B cell (primary cell): Measurements from ENCODE around the gene CTIF. TPM values are rescaled to one million over a fixed set of nuclear protein-coding genes. Genes with fewer than 3 reads are reported as not detected.

Source experiments
- ATAC-seq: fragments of 200-7000 bp; cut with Tn5 transposase; one replicate; pipeline ENCODE4 v1.10.0; 2021; ENCODE audit warnings: low read depth, mild to moderate bottlenecking, moderate number of reproducible peaks, moderate library complexity
- CTCF ChIA-PET: fragments of 350-600 bp; sonication (Branson Sonifier 250); formaldehyde crosslinking; loops from one replicate; lab custom pipeline; 2021; ENCODE audit warnings: antibody characterized with exemption, inconsistent platforms; lab: Charles Lee
- POLR2A ChIA-PET: fragments of 350-600 bp; sonication (Branson Sonifier 250); formaldehyde crosslinking; loops from one replicate; lab custom pipeline; 2021; ENCODE audit warnings: antibody characterized with exemption; lab: Charles Lee
- DNase-seq: peaks from one replicate; pipeline ENCODE4 v3.0.0; 2013
- H2AFZ ChIP-seq: 2 replicates; pipeline ENCODE4 v1.6.1; 2012; ENCODE audit warnings: mild to moderate bottlenecking, low read depth, low read length; ENCODE audit not compliant: insufficient read depth, poor library complexity, severe bottlenecking
- H3K27ac ChIP-seq, 2 donors: 1 replicate in 1 of 2; 2 replicates in 1 of 2; pipeline ENCODE4 v1.5.1; 2012 to 2013; ENCODE audit warnings: low read length in 2 of 2, mild to moderate bottlenecking in 2 of 2, moderate library complexity in 1 of 2
- H3K27me3 ChIP-seq, 4 experiments: fragments of 200-600 bp in 1 of 4; sonication (generic) in 1 of 4; replicated peaks in 1 of 4; 1 replicate in 2 of 4; 2 replicates in 2 of 4; pipeline versions ENCODE4 v1.6.1 to v1.7.0; 2013 to 2016; ENCODE audit warnings: low read length in 3 of 4, mild to moderate bottlenecking in 2 of 4, mixed read lengths in 1 of 4, moderate library complexity in 1 of 4; ENCODE audit not compliant: insufficient read depth in 4 of 4, control insufficient read depth in 3 of 4; ENCODE audit errors: control extremely low read depth in 1 of 4
- H3K36me3 ChIP-seq, 2 experiments: replicated peaks in 1 of 2; 1 replicate in 1 of 2; 2 replicates in 1 of 2; pipeline versions ENCODE4 v1.6.1 to v1.7.1; 2013; ENCODE audit warnings: low read length in 1 of 2; ENCODE audit not compliant: insufficient read depth in 2 of 2, control insufficient read depth in 1 of 2; ENCODE audit errors: control extremely low read depth in 1 of 2, extremely low read depth in 1 of 2
- H3K4me1 ChIP-seq, 2 donors: fragments of 200-600 bp in 1 of 2; sonication (generic) in 1 of 2; 1 replicate in 1 of 2; 2 replicates in 1 of 2; pipeline versions ENCODE4 v1.5.1 to v1.6.1; 2013 to 2017; ENCODE audit warnings: low read length in 2 of 2; ENCODE audit not compliant: control insufficient read depth in 2 of 2, insufficient read depth in 2 of 2
- H3K4me2 ChIP-seq: replicated peaks from 2 replicates; pipeline ENCODE3; 2012; ENCODE audit warnings: mild to moderate bottlenecking, low read depth, low read length; ENCODE audit not compliant: poor library complexity, severe bottlenecking
- H3K4me3 ChIP-seq, 5 experiments: fragments of 200-600 bp in 1 of 5; sonication (generic) in 1 of 5; 1 replicate in 3 of 5; 2 replicates in 2 of 5; pipeline versions ENCODE4 v1.5.1 to v1.7.0; 2011 to 2016; ENCODE audit warnings: low read length in 4 of 5, mild to moderate bottlenecking in 4 of 5, low read depth in 2 of 5, control low read depth in 1 of 5, moderate library complexity in 1 of 5; ENCODE audit not compliant: insufficient read depth in 1 of 5; ENCODE audit errors: control extremely low read depth in 1 of 5, extremely low read depth in 1 of 5
- H3K79me2 ChIP-seq: fragments of 200-600 bp; sonication (generic); one replicate; pipeline ENCODE4 v1.6.0; 2016; ENCODE audit warnings: low read length; ENCODE audit not compliant: control insufficient read depth, insufficient read depth
- H3K9ac ChIP-seq: fragments of 200-600 bp; sonication (generic); 2 replicates; pipeline ENCODE4 v1.6.1; 2017; ENCODE audit warnings: mild to moderate bottlenecking, low read length, moderate library complexity
- H3K9me3 ChIP-seq, 3 donors: one replicate each; pipeline versions ENCODE4 v1.6.1 to v1.7.1; 2013; ENCODE audit warnings: low read length in 2 of 3; ENCODE audit not compliant: control insufficient read depth in 2 of 3, insufficient read depth in 1 of 3; ENCODE audit errors: control extremely low read depth in 1 of 3
- H4K20me1 ChIP-seq: 2 replicates; pipeline ENCODE4 v1.6.0; 2012; ENCODE audit warnings: mild to moderate bottlenecking, low read length; ENCODE audit not compliant: insufficient read depth, control insufficient read depth, poor library complexity, severe bottlenecking
- H3K27ac Mint-ChIP-seq: one replicate; pipeline ENCODE4 v1.8.0; 2021; ENCODE audit warnings: mixed read lengths
- H3K27me3 Mint-ChIP-seq: one replicate; pipeline ENCODE4 v1.8.0; 2021; ENCODE audit warnings: mixed read lengths
- H3K4me1 Mint-ChIP-seq: one replicate; pipeline ENCODE4 v1.8.0; 2021; ENCODE audit warnings: mixed read lengths
- H3K4me3 Mint-ChIP-seq: one replicate; pipeline ENCODE4 v1.8.0; 2021; ENCODE audit warnings: mixed read lengths
- H3K9me3 Mint-ChIP-seq: one replicate; pipeline ENCODE4 v1.8.0; 2022; ENCODE audit warnings: mixed read lengths; ENCODE audit not compliant: insufficient read depth
- EZH2 ChIP-seq: IDR thresholded peaks from 2 replicates; pipeline ENCODE4 v1.6.1; 2012; ENCODE audit warnings: borderline replicate concordance, low read depth, mild to moderate bottlenecking, moderate library complexity, low read length; ENCODE audit not compliant: insufficient read depth, poor library complexity, severe bottlenecking
- WGBS: methylation state at CpG from one replicate; pipeline ENCODE4 v1.1.5; 2013; ENCODE audit warnings: missing lambda C conversion rate; ENCODE audit not compliant: insufficient coverage; 5-methylcytosine and 5-hydroxymethylcytosine counted together
- intact Hi-C: fragments of 100-400 bp; cut with micrococcal nuclease; formaldehyde crosslinking; loops from one replicate; pipeline ENCODE4 v1.10.0; 2022
- polyA plus RNA-seq: library from polyadenylated mRNA; depleted of rRNA; stranded (reverse); fragments of >200 nt; gene quantifications from 2 replicates; pipeline ENCODE4 v1.2.3, GENCODE V29; 2012
- total RNA-seq, 2 donors: library from RNA; stranded (reverse); fragments of 120-200 nt in 1 of 2; gene quantifications; 1 replicate in 1 of 2; 2 replicates in 1 of 2; pipeline versions ENCODE4 v1.2.3 to v1.2.4, GENCODE V29; 2013 to 2022
- TF ChIP-seq, protein P1 (sequence below): fragments of 200-600 bp; IDR thresholded peaks from one replicate; pipeline ENCODE4 v1.8.0; 2022; ENCODE audit warnings: antibody characterized with exemption, mild to moderate bottlenecking

Gene CTIF
- total and polyA plus RNA-seq, 2 donors (not counting 1 experiment from before 2014, with no cell fraction given) = 3.6 to 16.2 TPM

DNA sequence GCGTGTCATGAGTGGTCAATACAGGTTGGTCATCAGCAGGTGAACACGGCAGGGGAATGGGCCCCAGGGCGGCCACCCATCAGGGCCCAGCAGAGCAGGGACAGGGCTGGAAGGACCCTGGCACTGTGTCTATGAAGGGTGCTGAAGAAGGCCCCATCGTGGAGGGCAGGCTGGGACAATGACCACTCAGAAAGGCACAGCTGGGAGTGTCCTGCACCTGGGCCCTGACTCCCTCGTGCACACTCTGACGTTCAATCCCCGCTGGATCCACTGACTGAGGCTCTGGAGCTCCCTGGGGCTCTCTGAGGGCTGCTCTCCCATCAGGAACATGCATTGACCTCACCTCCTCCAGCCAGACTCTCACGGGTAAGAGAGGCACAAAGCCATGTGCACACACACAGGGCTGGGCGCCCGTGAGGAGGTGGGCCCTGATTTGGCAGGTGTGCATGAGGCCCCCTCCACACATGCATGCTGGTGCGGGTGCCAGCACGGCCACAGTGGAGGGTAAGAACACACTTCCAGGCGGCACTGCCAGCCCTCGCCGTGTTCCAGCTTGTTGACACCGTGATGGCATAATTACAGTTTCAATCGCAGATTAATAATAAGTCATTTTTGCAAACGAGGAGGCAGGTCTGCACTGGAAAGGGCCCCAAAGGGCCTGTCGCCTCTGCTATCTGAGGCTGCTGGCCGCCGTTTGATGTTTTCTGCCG lies 353.5 kb downstream of the CTIF start:
- Histone ChIP-seq H3K36me3 (no peaks in the 10 kb centered on the region), H3K79me2 (no peaks in the 10 kb centered on the region), H3K4me3 (no peak overlapping the region), H3K9ac (no peak overlapping the region), H3K27ac (no peak overlapping the region), H2AFZ (no peak overlapping the region), H3K4me1 (peaks cover 13 to 14% of the 10 kb centered on the region in 2 donors), H4K20me1 (no peaks in the 10 kb centered on the region), H3K4me2 (no peak overlapping the region), H3K27me3 (no peaks in the 10 kb centered on the region), H3K9me3 (no peaks in the 10 kb centered on the region)
- TF ChIP-seq EZH2 = no peak
- TF ChIP-seq, protein P1, sequence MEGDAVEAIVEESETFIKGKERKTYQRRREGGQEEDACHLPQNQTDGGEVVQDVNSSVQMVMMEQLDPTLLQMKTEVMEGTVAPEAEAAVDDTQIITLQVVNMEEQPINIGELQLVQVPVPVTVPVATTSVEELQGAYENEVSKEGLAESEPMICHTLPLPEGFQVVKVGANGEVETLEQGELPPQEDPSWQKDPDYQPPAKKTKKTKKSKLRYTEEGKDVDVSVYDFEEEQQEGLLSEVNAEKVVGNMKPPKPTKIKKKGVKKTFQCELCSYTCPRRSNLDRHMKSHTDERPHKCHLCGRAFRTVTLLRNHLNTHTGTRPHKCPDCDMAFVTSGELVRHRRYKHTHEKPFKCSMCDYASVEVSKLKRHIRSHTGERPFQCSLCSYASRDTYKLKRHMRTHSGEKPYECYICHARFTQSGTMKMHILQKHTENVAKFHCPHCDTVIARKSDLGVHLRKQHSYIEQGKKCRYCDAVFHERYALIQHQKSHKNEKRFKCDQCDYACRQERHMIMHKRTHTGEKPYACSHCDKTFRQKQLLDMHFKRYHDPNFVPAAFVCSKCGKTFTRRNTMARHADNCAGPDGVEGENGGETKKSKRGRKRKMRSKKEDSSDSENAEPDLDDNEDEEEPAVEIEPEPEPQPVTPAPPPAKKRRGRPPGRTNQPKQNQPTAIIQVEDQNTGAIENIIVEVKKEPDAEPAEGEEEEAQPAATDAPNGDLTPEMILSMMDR = no peak
- Mint-ChIP-seq H3K27me3 (no peaks in the 10 kb centered on the region), H3K4me3 (no peak overlapping the region), H3K9me3 (no peaks in the 10 kb centered on the region), H3K27ac (no peak overlapping the region), H3K4me1 (peaks cover 15% of the 10 kb centered on the region)
- POLR2A ChIA-PET = no interaction called here
- DNase-seq = no peak
- WGBS = 95% methylated on average over 17 of the region's 22 CpGs
- intact Hi-C loops = no loop called here
- CTCF ChIA-PET = interaction anchor here (1.4 kb wide), 1 partner anchor 16 kb away, joined by 3 read pairs; no protein-coding TSS in a partner anchor
- no peak for ATAC-seq

DNA sequence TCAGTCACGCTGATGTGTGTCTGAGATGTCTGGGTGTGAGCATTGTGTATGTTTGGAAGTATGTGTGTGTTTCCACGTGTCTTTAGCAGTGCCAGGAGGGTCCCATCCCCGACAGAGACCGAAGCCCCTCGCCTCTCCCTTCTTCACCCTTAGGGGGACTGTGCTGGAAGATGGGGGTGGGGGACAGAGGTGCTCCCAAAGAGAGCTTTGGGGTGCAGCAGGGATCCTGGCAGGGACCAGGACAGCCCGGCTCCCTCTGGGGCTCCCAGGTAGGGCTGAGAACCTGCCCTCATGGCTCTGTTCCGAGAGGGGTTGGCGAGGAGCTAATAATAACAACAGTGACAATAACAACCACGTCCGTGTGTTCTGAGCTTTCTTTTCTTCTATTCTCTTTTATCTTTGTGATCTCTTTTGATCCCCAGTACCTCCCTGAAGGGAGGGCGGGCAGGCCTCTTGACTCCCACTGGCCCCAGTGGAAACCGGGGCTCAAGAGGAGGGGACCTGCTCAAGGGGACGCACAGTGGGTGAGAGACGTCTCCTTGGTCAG lies 354.3 kb downstream of the CTIF start:
- no peaks in the 10 kb centered on the region for H3K36me3 ChIP-seq
- WGBS = 88% methylated on average over 10 of the region's 14 CpGs
- CTCF ChIA-PET = interaction anchor here (0.5 to 1.4 kb wide), 2 partner anchors 17 to 48 kb away, joined by 3 read pairs; no protein-coding TSS in a partner anchor
- no peaks in the 10 kb centered on the region for H3K9me3 ChIP-seq
- ATAC-seq = no peak
- intact Hi-C loops = no loop called here
- no peak for DNase-seq
- Mint-ChIP-seq H3K4me3 (no peak overlapping the region), H3K9me3 (no peaks in the 10 kb centered on the region), H3K27me3 (no peaks in the 10 kb centered on the region), H3K4me1 (peaks cover 16% of the 10 kb centered on the region), H3K27ac (no peak overlapping the region)
- no peak overlapping the region for H3K4me2 ChIP-seq
- POLR2A ChIA-PET = no interaction called here
- peaks cover 14 to 16% of the 10 kb centered on the region in 2 donors for H3K4me1 ChIP-seq
- no peak overlapping the region for H2AFZ ChIP-seq
- no peak overlapping the region for H3K4me3 ChIP-seq
- H3K79me2 ChIP-seq = no peaks in the 10 kb centered on the region
- TF ChIP-seq EZH2 = no peak
- TF ChIP-seq, protein P1 = no peak
- no peak overlapping the region for H3K27ac ChIP-seq
- no peaks in the 10 kb centered on the region for H4K20me1 ChIP-seq
- H3K9ac ChIP-seq = no peak overlapping the region
- no peaks in the 10 kb centered on the region for H3K27me3 ChIP-seq
